Peyer's patch (tissue), 4 donors: Measurements from ENCODE around the gene SEZ6. TPM values are rescaled to one million over a fixed set of nuclear protein-coding genes. Genes with fewer than 3 reads are reported as not detected.

Experiments used
- DNase-seq, 3 donors: peaks; one replicate each; pipeline ENCODE4 v3.0.0-alpha.2; 2017 to 2019
- H3K27ac ChIP-seq, 4 donors: fragments of 200-600 bp; sonication (generic); one replicate each; pipeline ENCODE4 v1.5.1; 2016 to 2019
- H3K27me3 ChIP-seq, 2 donors: fragments of 200-600 bp; sonication (generic); one replicate each; pipeline ENCODE4 v1.5.1; 2019
- H3K36me3 ChIP-seq, 3 donors: fragments of 200-600 bp; sonication (generic); one replicate each; pipeline ENCODE4 v1.5.1; 2016 to 2019
- H3K4me1 ChIP-seq, 4 donors: fragments of 200-600 bp; sonication (generic); one replicate each; pipeline ENCODE4 v1.5.1; 2016 to 2019
- H3K4me3 ChIP-seq, 4 donors: fragments of 200-600 bp; sonication (generic); 1 replicate in 3 of 4; 2 replicates in 1 of 4; pipeline ENCODE4 v1.5.1; 2016 to 2019; ENCODE audit warnings: mild to moderate bottlenecking in 1 of 4
- H3K9me3 ChIP-seq, 4 donors: fragments of 200-600 bp; sonication (generic); one replicate each; pipeline ENCODE4 v1.5.1; 2016 to 2019; ENCODE audit warnings: mild to moderate bottlenecking in 1 of 4
- CTCF ChIP-seq, 6 experiments: fragments of 450-650 bp in 4 of 6; fragments of 200-600 bp in 2 of 6; sonication (generic) in 1 of 6; IDR thresholded peaks; one replicate each; pipeline ENCODE4 v1.5.1; 2017 to 2019; ENCODE audit warnings: antibody characterized with exemption in 6 of 6, mild to moderate bottlenecking in 3 of 6, moderate library complexity in 1 of 6
- POLR2A ChIP-seq, 2 donors: fragments of 450-650 bp; IDR thresholded peaks; one replicate each; pipeline ENCODE4 v1.5.1; 2017; ENCODE audit warnings: antibody characterized with exemption in 2 of 2, mild to moderate bottlenecking in 2 of 2, moderate library complexity in 2 of 2
- total RNA-seq, 4 donors: library from RNA; depleted of rRNA; stranded (reverse); fragments of >200 nt; gene quantifications; one replicate each; pipeline ENCODE4 v1.1.0, GENCODE V29; 2016

The SEZ6 gene
- total RNA-seq, 4 donors from 2014 or later: 0.66 to 1.1 TPM; not detected in 2

DNA sequence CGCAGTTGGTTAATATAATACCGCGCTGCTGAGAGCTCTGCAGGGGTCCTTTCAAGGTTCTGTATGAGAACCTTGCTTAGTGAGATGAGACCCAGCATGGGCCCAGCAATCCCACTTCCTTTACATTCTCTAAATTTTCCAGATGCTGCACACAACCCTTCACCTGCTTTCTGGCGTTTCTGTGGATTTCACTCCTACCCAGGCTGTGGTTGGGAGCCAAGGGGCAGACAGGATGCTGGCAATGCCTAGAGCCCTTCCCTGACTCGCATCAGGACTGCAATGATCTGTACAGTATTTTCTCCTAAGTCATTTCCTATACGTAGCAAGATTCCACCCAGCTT is 27.0 kb upstream of the SEZ6 start:
- Histone ChIP-seq H3K9me3 (peaks cover 0 to 7% (median 0%) of the 10 kb centered on the region in 4 donors), H3K27ac (no peak overlapping the region), H3K27me3 (peaks cover 0 to 5% of the 10 kb centered on the region in 2 donors), H3K4me3 (no peak overlapping the region), H3K4me1 (no peaks in the 10 kb centered on the region), H3K36me3 (no peaks in the 10 kb centered on the region)
- TF ChIP-seq CTCF (IDR thresholded peaks at IDR 0.05) (no peak), POLR2A (IDR thresholded peaks at IDR 0.05) (no peak)
- no peak for DNase-seq

- TF ChIP-seq CTCF (IDR thresholded peaks at IDR 0.05): no peak
- no peak for TF ChIP-seq POLR2A (IDR thresholded peaks at IDR 0.05)
- Histone ChIP-seq H3K9me3 (peaks cover 0 to 7% (median 0%) of the 10 kb centered on the region in 4 donors), H3K27me3 (peaks cover 0 to 5% of the 10 kb centered on the region in 2 donors), H3K4me1 (no peaks in the 10 kb centered on the region), H3K36me3 (no peaks in the 10 kb centered on the region), H3K27ac (no peak overlapping the region), H3K4me3 (no peak overlapping the region)
- no peak for DNase-seq
Observed at GRCh38 chr17:29032013-29032856, 26.4 kb upstream of the SEZ6 start.

GRCh38 chr17:29031488-29031887 is 25.7 kb upstream of the SEZ6 start:
- DNase-seq: no peak
- H3K36me3 ChIP-seq: no peaks in the 10 kb centered on the region
- H3K9me3 ChIP-seq: peaks cover 0 to 7% (median 0%) of the 10 kb centered on the region in 4 donors
- no peaks in the 10 kb centered on the region for H3K4me1 ChIP-seq
- H3K27me3 ChIP-seq: peaks cover 0 to 5% of the 10 kb centered on the region in 2 donors
- H3K4me3 ChIP-seq: no peak overlapping the region
- TF ChIP-seq POLR2A (IDR thresholded peaks at IDR 0.05): no peak
- TF ChIP-seq CTCF (IDR thresholded peaks at IDR 0.05): no peak
- H3K27ac ChIP-seq: no peak overlapping the region

GRCh38 chr17:29024316-29024952 is 18.6 kb upstream of the SEZ6 start:
- Histone ChIP-seq H3K27ac (no peak overlapping the region), H3K9me3 (no peaks in the 10 kb centered on the region), H3K4me1 (peaks cover 0 to 8% (median 4%) of the 10 kb centered on the region in 4 donors), H3K27me3 (no peaks in the 10 kb centered on the region), H3K4me3 (no peak overlapping the region), H3K36me3 (no peaks in the 10 kb centered on the region)
- DNase-seq: no peak
- TF ChIP-seq CTCF (IDR thresholded peaks at IDR 0.05) (no peak), POLR2A (IDR thresholded peaks at IDR 0.05) (no peak)

DNA sequence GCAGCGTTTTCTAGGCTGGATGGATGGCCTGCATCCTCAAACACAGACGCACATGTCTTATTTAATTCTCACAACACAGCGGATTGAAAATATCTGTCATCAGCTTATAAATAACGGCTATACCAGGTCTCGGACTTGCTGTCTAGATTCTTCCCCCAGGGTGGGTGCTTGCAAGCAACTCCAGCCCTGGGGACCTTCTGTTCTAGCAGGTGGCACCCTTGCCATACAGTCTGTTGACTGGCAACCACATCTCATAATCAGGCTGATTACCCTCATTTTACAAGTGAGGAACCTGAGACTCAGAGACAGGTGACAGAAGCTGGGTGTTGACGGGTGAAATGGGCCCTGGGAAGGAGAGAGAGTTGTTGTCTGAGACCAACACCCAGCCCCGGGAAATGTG is 16.2 kb upstream of the SEZ6 start:
- H3K27ac ChIP-seq: no peak overlapping the region
- DNase-seq: no peak
- peaks cover 0 to 8% (median 4%) of the 10 kb centered on the region in 4 donors for H3K4me1 ChIP-seq

More for the DNA sequence above, 16.2 kb upstream of the SEZ6 start:
- no peak for TF ChIP-seq POLR2A (IDR thresholded peaks at IDR 0.05)
- TF ChIP-seq CTCF (IDR thresholded peaks at IDR 0.05): no peak
- no peaks in the 10 kb centered on the region for H3K9me3 ChIP-seq
- H3K27me3 ChIP-seq: no peaks in the 10 kb centered on the region
- H3K4me3 ChIP-seq: no peak overlapping the region
- no peaks in the 10 kb centered on the region for H3K36me3 ChIP-seq
